OCI-LY3 (cell line): Measurements from ENCODE around the gene PHLDB3.

ENCODE experiments used
- EZH2phosphoT487 ChIP-seq: fragments of 200-600 bp; shearing (Covaris generic); IDR thresholded peaks from 2 replicates; pipeline ENCODE4 v1.6.1; 2018; ENCODE audit warnings: antibody characterized with exemption, mixed run types, low read depth
- TF ChIP-seq, protein P1 (sequence below): fragments of 200-600, 300-600 bp; sonication (generic); IDR thresholded peaks from 2 replicates; pipeline ENCODE4 v1.5.1; 2014; ENCODE audit warnings: antibody characterized with exemption, low read length, low read depth

DNA sequence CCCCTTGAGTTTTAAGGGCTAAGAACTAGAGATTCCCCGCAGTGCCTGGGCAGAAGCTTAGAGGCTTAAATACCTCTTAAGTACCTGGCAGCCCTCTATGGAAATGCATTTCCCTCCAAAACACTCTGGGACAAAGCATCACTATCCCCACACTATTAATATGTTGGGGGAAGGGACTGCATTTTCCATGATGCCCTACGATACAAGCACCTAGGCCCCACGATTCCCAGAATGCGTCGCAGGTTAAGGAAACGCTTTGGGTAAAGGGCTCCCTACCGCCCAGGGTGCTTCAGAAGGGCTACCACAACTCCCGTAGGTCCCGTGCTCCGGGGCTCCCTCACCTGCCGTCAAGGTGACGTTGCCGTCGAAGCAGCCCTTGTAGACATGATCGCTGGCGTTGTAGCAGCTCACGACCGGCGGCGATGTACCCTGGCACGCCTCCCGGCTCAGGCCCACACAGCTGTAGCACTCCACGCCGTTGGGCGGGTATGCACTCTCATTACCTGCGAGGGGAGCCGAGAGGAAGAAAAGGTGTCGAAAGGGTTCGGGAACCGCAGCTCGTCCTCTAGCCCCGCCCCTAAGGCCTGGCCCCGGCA lies 41.7 kb downstream of the PHLDB3 start:
- TF ChIP-seq, protein P1, sequence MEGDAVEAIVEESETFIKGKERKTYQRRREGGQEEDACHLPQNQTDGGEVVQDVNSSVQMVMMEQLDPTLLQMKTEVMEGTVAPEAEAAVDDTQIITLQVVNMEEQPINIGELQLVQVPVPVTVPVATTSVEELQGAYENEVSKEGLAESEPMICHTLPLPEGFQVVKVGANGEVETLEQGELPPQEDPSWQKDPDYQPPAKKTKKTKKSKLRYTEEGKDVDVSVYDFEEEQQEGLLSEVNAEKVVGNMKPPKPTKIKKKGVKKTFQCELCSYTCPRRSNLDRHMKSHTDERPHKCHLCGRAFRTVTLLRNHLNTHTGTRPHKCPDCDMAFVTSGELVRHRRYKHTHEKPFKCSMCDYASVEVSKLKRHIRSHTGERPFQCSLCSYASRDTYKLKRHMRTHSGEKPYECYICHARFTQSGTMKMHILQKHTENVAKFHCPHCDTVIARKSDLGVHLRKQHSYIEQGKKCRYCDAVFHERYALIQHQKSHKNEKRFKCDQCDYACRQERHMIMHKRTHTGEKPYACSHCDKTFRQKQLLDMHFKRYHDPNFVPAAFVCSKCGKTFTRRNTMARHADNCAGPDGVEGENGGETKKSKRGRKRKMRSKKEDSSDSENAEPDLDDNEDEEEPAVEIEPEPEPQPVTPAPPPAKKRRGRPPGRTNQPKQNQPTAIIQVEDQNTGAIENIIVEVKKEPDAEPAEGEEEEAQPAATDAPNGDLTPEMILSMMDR, result no peak
- no peak for TF ChIP-seq EZH2phosphoT487
